ENCODE measurements around the gene DLD. TPM values are rescaled to one million over a fixed set of nuclear protein-coding genes. Genes with fewer than 3 reads are reported as not detected.

DLD gene
- total and polyA plus RNA-seq, 9 of the 15 experiments (the other 6 are each of a cell fraction or from before 2014, with no cell fraction given): 130 to 639 (median 247) TPM

- TF ChIP-seq ZNF12 (CRISPR knock-in tag; IDR thresholded peaks at IDR 0.05) (no peak), MEIS2 (IDR thresholded peaks at IDR 0.05; ENCODE audit: partially characterized antibody) (peak; percentile 58), ZNF165 (CRISPR knock-in tag; IDR thresholded peaks at IDR 0.05; ENCODE audit: borderline replicate concordance) (no peak), TAF9B (IDR thresholded peaks at IDR 0.05; ENCODE audit: partially characterized antibody) (no peak), STAG1 (CRISPR knock-in tag; IDR thresholded peaks at IDR 0.05; ENCODE audit: borderline replicate concordance) (no peak), ZNF274 (IDR thresholded peaks at IDR 0.05; ENCODE audit: borderline replicate concordance, low read depth, low read length) (no peak), RBFOX2 (IDR thresholded peaks at IDR 0.05; ENCODE audit: low read depth, low read length) (no peak), NFIC (IDR thresholded peaks at IDR 0.05) (peak; percentile 60), SREBF1 (IDR thresholded peaks at IDR 0.05; ENCODE audit: borderline replicate concordance, low read depth, low read length) (no peak), PCBP1 (IDR thresholded peaks at IDR 0.05; ENCODE audit: low read depth, low read length, poor library complexity, severe bottlenecking) (no peak), MAX (CRISPR knock-in tag; IDR thresholded peaks at IDR 0.05) (peak; percentile 34; the same call in 1 of the 2 replicates)
These were observed 36.0 kb upstream of the DLD start (continued) for GRCh38 chr7:107854989-107855388.

- 0 out of 4 replicates have a peak, but pooled peaks of 1 of the 2 experiments have one; percentile 1 for TF ChIP-seq SIX5 (IDR thresholded peaks at IDR 0.05; ENCODE audit: borderline replicate concordance in 1 of 2, insufficient read depth in 1 of 2, low read depth in 1 of 2, low read length in 2 of 2)
- TF ChIP-seq CBFA2T2 (conservative IDR thresholded peaks at IDR 0.05): no peak
- H2AFZ ChIP-seq (ENCODE audit: low read depth, low read length): no peak overlapping the region
- H3K4me1 ChIP-seq (replicated peaks in 1 of 2; ENCODE audit: control insufficient read depth in 2 of 2, insufficient read depth in 2 of 2, low read length in 2 of 2): no peaks in the 10 kb centered on the region; a peak in 2 of 5 replicates
- no peak for FAIRE-seq
- in situ Hi-C loops (cut with MboI) (no loop called here), intact Hi-C loops (cut with micrococcal nuclease) (no loop called here)
- ChIA-PET POLR2A (interaction anchor here (0.9 to 2.0 kb wide), 2 partner anchors 11 to 36 kb away, joined by 3 to 6 read pairs; no protein-coding TSS in a partner anchor), CTCF (ENCODE audit: low intra/inter-chr PET ratio) (interaction anchor here (0.5 kb wide), 1 partner anchor 322 kb away, joined by 3 read pairs; no protein-coding TSS in a partner anchor)
- H3K4me2 ChIP-seq (ENCODE audit: insufficient read depth, low read length): no peak overlapping the region
- no peak for ATAC-seq
- no peak overlapping the region for H3K4me3 ChIP-seq
- no peaks in the 10 kb centered on the region for H3K9me3 ChIP-seq (replicated peaks; ENCODE audit: control insufficient read depth, insufficient read depth, low read depth, low read length)
- no peak for DNase-seq (ENCODE audit: extremely low read depth in 1 of 4, low spot score in 3 of 4)
- H4K20me1 ChIP-seq (replicated peaks; ENCODE audit: control insufficient read depth, insufficient read depth, low read length): no peaks in the 10 kb centered on the region
- no peak overlapping the region for H3K9ac ChIP-seq (ENCODE audit: insufficient read depth in 1 of 2, low read depth in 2 of 2, low read length in 2 of 2)
- H3K27me3 ChIP-seq (ENCODE audit: control insufficient read depth in 2 of 2, insufficient read depth in 2 of 2, low read length in 2 of 2): peaks cover 15 to 26% of the 10 kb centered on the region in 2 experiments
- WGBS (ENCODE audit: insufficient coverage, low coverage, missing lambda C conversion rate): 21% methylated on average over 4 of the region's 4 CpGs
- no TSS peak for BruUV-seq (replicated peaks)
- H3K9me1 ChIP-seq (ENCODE audit: control insufficient read depth, insufficient read depth, low read length): no peaks in the 10 kb centered on the region
- no peaks in the 10 kb centered on the region for H3K79me2 ChIP-seq (ENCODE audit: control insufficient read depth, insufficient read depth, low read length)
- H3K36me3 ChIP-seq (ENCODE audit: control insufficient read depth, insufficient read depth, low read length): no peaks in the 10 kb centered on the region
- H3K27ac ChIP-seq (ENCODE audit: extremely low read depth, low read depth, low read length): no peak overlapping the region
These were observed 34.0 kb upstream of the DLD start for GRCh38 chr7:107856806-107857540.
